H1 (cell line): ENCODE results near the gene LY6G5C. TPM values are rescaled to one million over a fixed set of nuclear protein-coding genes. Genes with fewer than 3 reads are reported as not detected.

ENCODE experiments used
- CTCF ChIA-PET: fragments of 300-600 bp; sonication (Branson Sonifier 250); formaldehyde crosslinking; loops from one replicate; lab custom pipeline; 2021; ENCODE audit not compliant: partially characterized antibody; lab: Charles Lee
- POLR2A ChIA-PET: fragments of 300-600 bp; sonication (Branson Sonifier 250); formaldehyde crosslinking; loops from one replicate; lab custom pipeline; 2021; ENCODE audit warnings: inconsistent platforms; ENCODE audit not compliant: partially characterized antibody; lab: Charles Lee
- DNase-seq, 2 experiments: peaks; one replicate each; pipeline versions ENCODE4 v3.0.0 to v3.0.0-alpha.2; 2010 to 2022; ENCODE audit warnings: low spot score in 2 of 2, low read depth in 1 of 2, mixed read lengths in 1 of 2
- FAIRE-seq: peaks from 2 replicates; lab custom pipeline; 2011; peaks lifted over from hg19 to GRCh38; lab: Jason Lieb, UNC
- H2AFZ ChIP-seq: 2 replicates; pipeline ENCODE4 v1.8.1; 2012; ENCODE audit warnings: low read length, inconsistent platforms
- H2AK5ac ChIP-seq: 2 replicates; pipeline ENCODE4 v1.6.1; 2013; ENCODE audit warnings: low read depth, low read length
- H2BK120ac ChIP-seq: replicated peaks from 2 replicates; pipeline ENCODE3; 2013; ENCODE audit warnings: low read depth, low read length, inconsistent platforms
- H2BK12ac ChIP-seq: 2 replicates; pipeline ENCODE4 v1.6.1; 2013; ENCODE audit warnings: low read depth, low read length
- H2BK15ac ChIP-seq: 2 replicates; pipeline ENCODE4 v1.6.1; 2013; ENCODE audit warnings: low read length
- H2BK20ac ChIP-seq: 2 replicates; pipeline ENCODE4 v1.6.1; 2013; ENCODE audit warnings: low read length
- H2BK5ac ChIP-seq: 2 replicates; pipeline ENCODE4 v1.6.1; 2013; ENCODE audit warnings: low read depth, low read length
- H3K14ac ChIP-seq: 2 replicates; pipeline ENCODE4 v1.6.1; 2013; ENCODE audit warnings: inconsistent platforms; ENCODE audit not compliant: insufficient read length
- H3K18ac ChIP-seq: 2 replicates; pipeline ENCODE4 v1.6.1; 2013; ENCODE audit warnings: low read length; ENCODE audit errors: extremely low read depth
- H3K23ac ChIP-seq: 2 replicates; pipeline ENCODE4 v1.6.1; 2013; ENCODE audit warnings: inconsistent platforms; ENCODE audit not compliant: insufficient read length
- H3K23me2 ChIP-seq: 2 replicates; pipeline ENCODE4 v1.6.1; 2013; ENCODE audit warnings: low read depth, low read length
- H3K27ac ChIP-seq: 2 replicates; pipeline ENCODE4 v1.6.1; 2011; ENCODE audit warnings: low read depth, low read length, inconsistent platforms
- H3K27me3 ChIP-seq, 4 experiments: replicated peaks in 1 of 4; 1 replicate in 1 of 4; 2 replicates in 3 of 4; pipeline versions ENCODE4 v1.6.1 to v1.8.1; 2011 to 2013; ENCODE audit warnings: low read length in 3 of 4, mild to moderate bottlenecking in 3 of 4, inconsistent platforms in 2 of 4, mixed read lengths in 2 of 4, moderate library complexity in 1 of 4; ENCODE audit not compliant: control insufficient read depth in 3 of 4, insufficient read depth in 3 of 4; ENCODE audit errors: extremely low read depth in 1 of 4
- H3K36me3 ChIP-seq, 4 experiments: 2 replicates each; pipeline versions ENCODE4 v1.6.1 to v1.8.1; 2011 to 2013; ENCODE audit warnings: mild to moderate bottlenecking in 4 of 4, low read length in 3 of 4, moderate library complexity in 2 of 4, control low read depth in 1 of 4, inconsistent platforms in 1 of 4; ENCODE audit not compliant: insufficient read depth in 4 of 4, control insufficient read depth in 2 of 4
- H3K4ac ChIP-seq: replicated peaks from 2 replicates; pipeline ENCODE3; 2013; ENCODE audit warnings: low read length, low read depth, mixed read lengths, inconsistent platforms; ENCODE audit not compliant: insufficient read length
- H3K4me1 ChIP-seq, 4 experiments: replicated peaks in 1 of 4; 1 replicate in 1 of 4; 2 replicates in 3 of 4; pipeline versions ENCODE4 v1.6.1 to v1.8.1; 2011 to 2013; ENCODE audit warnings: low read length in 3 of 4, inconsistent platforms in 2 of 4, mixed read lengths in 1 of 4; ENCODE audit not compliant: insufficient read depth in 4 of 4, control insufficient read depth in 3 of 4
- H3K4me2 ChIP-seq, 2 experiments: 2 replicates each; pipeline versions ENCODE4 v1.6.1 to v1.8.1; 2011 to 2013; ENCODE audit warnings: low read depth in 2 of 2, low read length in 2 of 2, control low read depth in 1 of 2, inconsistent platforms in 1 of 2, mild to moderate bottlenecking in 1 of 2; ENCODE audit not compliant: insufficient read depth in 1 of 2
- H3K4me3 ChIP-seq, 4 experiments: fragments of 200-600, 300-600 bp in 1 of 4; sonication (generic), shearing (Covaris generic), sonication (Bioruptor Twin) in 1 of 4; 2 replicates each; pipeline versions ENCODE4 v1.5.1 to v1.8.1; 2011 to 2016; ENCODE audit warnings: low read length in 4 of 4, low read depth in 3 of 4, control low read depth in 2 of 4, inconsistent platforms in 2 of 4, mild to moderate bottlenecking in 2 of 4, mixed read lengths in 1 of 4, moderate library complexity in 1 of 4; ENCODE audit not compliant: insufficient read depth in 2 of 4; ENCODE audit errors: extremely low read depth in 1 of 4
- H3K56ac ChIP-seq: replicated peaks from 2 replicates; pipeline ENCODE3; 2013; ENCODE audit warnings: low read depth, mild to moderate bottlenecking, mixed read lengths, low read length, inconsistent platforms; ENCODE audit not compliant: insufficient read length
- H3K79me1 ChIP-seq: 2 replicates; pipeline ENCODE4 v1.6.1; 2013; ENCODE audit warnings: low read depth, low read length, control low read depth
- H3K79me2 ChIP-seq, 2 experiments: 2 replicates each; pipeline versions ENCODE4 v1.6.1 to v1.8.1; 2012 to 2013; ENCODE audit warnings: low read length in 2 of 2, mild to moderate bottlenecking in 2 of 2, inconsistent platforms in 1 of 2; ENCODE audit not compliant: insufficient read depth in 2 of 2, control insufficient read depth in 1 of 2
- H3K9ac ChIP-seq, 4 experiments: replicated peaks in 1 of 4; 1 replicate in 1 of 4; 2 replicates in 3 of 4; pipeline versions ENCODE4 v1.6.1 to v1.8.1; 2011 to 2013; ENCODE audit warnings: low read depth in 3 of 4, low read length in 3 of 4, control low read depth in 2 of 4, mild to moderate bottlenecking in 2 of 4, moderate library complexity in 2 of 4, inconsistent platforms in 1 of 4; ENCODE audit errors: extremely low read depth in 1 of 4
- H3K9me3 ChIP-seq, 2 experiments: 2 replicates each; pipeline versions ENCODE4 v1.6.1 to v1.8.1; 2012 to 2013; ENCODE audit warnings: mild to moderate bottlenecking in 2 of 2, moderate library complexity in 2 of 2, control low read depth in 1 of 2, inconsistent platforms in 1 of 2, low read depth in 1 of 2, low read length in 1 of 2, mixed read lengths in 1 of 2; ENCODE audit not compliant: insufficient read depth in 2 of 2
- H4K20me1 ChIP-seq, 2 experiments: replicated peaks in 1 of 2; 2 replicates each; pipeline versions ENCODE3 to v1.8.1; 2011 to 2013; ENCODE audit warnings: inconsistent platforms in 2 of 2, low read length in 2 of 2, mild to moderate bottlenecking in 1 of 2; ENCODE audit not compliant: insufficient read depth in 2 of 2, control insufficient read depth in 1 of 2
- H4K5ac ChIP-seq: 2 replicates; pipeline ENCODE4 v1.6.1; 2013; ENCODE audit warnings: low read length, low read depth, mixed read lengths, inconsistent platforms; ENCODE audit not compliant: insufficient read length
- H4K8ac ChIP-seq: 2 replicates; pipeline ENCODE4 v1.8.0; 2013; ENCODE audit warnings: mild to moderate bottlenecking, moderate library complexity, low read length, inconsistent platforms; ENCODE audit not compliant: insufficient read depth; ENCODE audit errors: extremely low read depth
- H4K91ac ChIP-seq: replicated peaks from 2 replicates; pipeline ENCODE3; 2013; ENCODE audit warnings: low read length, mixed read lengths, inconsistent platforms; ENCODE audit not compliant: insufficient read length
- CHD2 ChIP-seq: IDR thresholded peaks from 2 replicates; pipeline ENCODE4 v1.6.1; 2012; ENCODE audit warnings: low read length, improper control_type of control experiment
- FOSL1 ChIP-seq: IDR thresholded peaks from 2 replicates; pipeline ENCODE4 v1.6.1; 2011; ENCODE audit warnings: mild to moderate bottlenecking, low read depth, low read length, moderate library complexity; ENCODE audit not compliant: insufficient read depth
- HDAC2 ChIP-seq, 2 experiments: fragments of 300-600 bp in 1 of 2; sonication (generic) in 1 of 2; IDR thresholded peaks; 2 replicates each; pipeline ENCODE4 v1.6.1; 2011 to 2012; ENCODE audit warnings: low read depth in 2 of 2, low read length in 2 of 2, mild to moderate bottlenecking in 2 of 2, moderate library complexity in 2 of 2, borderline replicate concordance in 1 of 2, inconsistent platforms in 1 of 2
- POLR2AphosphoS5 ChIP-seq: IDR thresholded peaks from 2 replicates; pipeline ENCODE4 v1.6.1; 2011; ENCODE audit warnings: low read depth, low read length
- RBBP5 ChIP-seq: IDR thresholded peaks from 2 replicates; pipeline ENCODE4 v1.7.1; 2012; ENCODE audit warnings: low read depth, mild to moderate bottlenecking, inconsistent platforms, low read length, moderate library complexity, borderline replicate concordance
- RNF2 ChIP-seq: fragments of 200-900, 300-1000 bp; sonication (generic); IDR thresholded peaks from 2 replicates; pipeline ENCODE4 v1.7.1; 2016; ENCODE audit warnings: borderline replicate concordance, low read depth, mild to moderate bottlenecking, antibody characterized with exemption, low read length; ENCODE audit not compliant: poor library complexity, severe bottlenecking; ENCODE audit errors: missing control alignments
- TAF1 ChIP-seq: IDR thresholded peaks from 2 replicates; pipeline ENCODE4 v1.6.1; 2011; ENCODE audit warnings: mild to moderate bottlenecking, low read depth, low read length
- TBP ChIP-seq: IDR thresholded peaks from 2 replicates; pipeline ENCODE4 v1.6.1; 2011; ENCODE audit warnings: low read depth, low read length, improper control_type of control experiment
- TEAD4 ChIP-seq: IDR thresholded peaks from 2 replicates; pipeline ENCODE4 v1.6.1; 2012; ENCODE audit warnings: low read depth, low read length, inconsistent platforms, mixed read lengths
- WGBS, 2 experiments: shearing (Covaris generic) in 1 of 2; methylation state at CpG; one replicate each; pipeline versions ENCODE4 v1.1.6 to v1.1.7; 2013 to 2015; ENCODE audit warnings: low lambda C conversion rate in 2 of 2, mixed read lengths in 2 of 2, inconsistent platforms in 1 of 2, low coverage in 1 of 2, missing lambda C conversion rate in 1 of 2; ENCODE audit not compliant: insufficient replicate concordance in 2 of 2, insufficient coverage in 1 of 2, insufficient read length in 1 of 2; ENCODE audit errors: extremely low coverage in 1 of 2, missing lambda C conversion rate in 1 of 2; 5-methylcytosine and 5-hydroxymethylcytosine counted together
- polyA plus RNA-seq, 7 experiments: library from polyadenylated mRNA; depleted of rRNA in 3 of 7; stranded (reverse) in 5 of 7; unstranded in 2 of 7; fragments of >200 nt in 5 of 7; fragments of 200-250 nt in 2 of 7; gene quantifications; 1 replicate in 5 of 7; 2 replicates in 1 of 7; 4 replicates in 1 of 7; pipeline versions ENCODE4 v1.2.1 to v1.2.3, GENCODE V29; 2011 to 2013; ENCODE audit warnings: missing spikeins in 2 of 7, mixed read lengths in 2 of 7
- total RNA-seq: library from RNA; stranded (reverse); fragmentation: NEBNext Ultra II Directional; extraction: Animal tissue kit (Norgen Biotek cat#: 25700); gene quantifications from 2 replicates; pipeline ENCODE4 v1.2.1, GENCODE V29; 2021
- TF ChIP-seq, protein P1 (sequence below): IDR thresholded peaks from 2 replicates; pipeline ENCODE4 v1.6.1; 2012; ENCODE audit warnings: low read length, inconsistent platforms

The LY6G5C gene
- total and polyA plus RNA-seq, 2 of the 8 experiments (the other 6 are each of a cell fraction or from before 2014, with no cell fraction given) = 1.1 to 1.8 TPM

DNA sequence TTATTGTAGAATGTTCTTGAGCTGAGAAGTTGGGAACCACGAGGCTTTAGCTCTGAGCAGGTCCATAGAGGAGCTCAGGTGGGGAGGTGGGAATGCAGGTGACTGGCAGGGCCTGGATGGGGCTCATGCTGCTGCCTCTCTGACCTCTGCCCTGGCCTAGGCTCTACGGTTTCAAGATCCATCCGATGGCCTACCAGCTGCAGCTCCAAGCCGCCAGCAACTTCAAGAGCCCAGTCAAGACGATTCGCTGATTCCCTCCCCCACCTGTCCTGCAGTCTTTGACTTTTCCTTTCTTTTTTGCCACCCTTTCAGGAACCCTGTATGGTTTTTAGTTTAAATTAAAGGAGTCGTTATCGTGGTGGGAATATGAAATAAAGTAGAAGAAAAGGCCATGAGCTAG lies 11.2 kb downstream of the LY6G5C start, which contains the start of gene LY6G5B:
LY6G5B (plus strand) TSS at position 301 of the 400 bp plus-strand sequence. CDS start 975 bp downstream, outside the sequence.
- H3K9me3 ChIP-seq = peaks cover 0 to 5% of the 10 kb centered on the region in 2 experiments; a peak in 1 of 4 replicates
- no peak within 1 kb of the TSS for H3K9ac ChIP-seq
- H3K4me1 ChIP-seq = peaks cover 0 to 4% (median 1%) of the 10 kb centered on the region in 4 experiments; a peak in 3 of 7 replicates
- no peak within 1 kb of the TSS for H2BK15ac ChIP-seq
- H4K5ac ChIP-seq = no peak within 1 kb of the TSS
- peaks cover 4% of the 10 kb centered on the region; the same call in 1 of the 2 replicates for H3K23me2 ChIP-seq
- ChIA-PET POLR2A (interaction anchor here (0.6 to 25.5 kb wide), 8 partner anchors 9 to 1468 kb away, joined by 3 to 883 read pairs (median 4); partner anchors contain the start of genes AIF1, APOM, BAG6 and C6orf47), CTCF (interaction anchor here (1.1 to 5.0 kb wide), 5 partner anchors 9 to 48 kb away, joined by 3 to 26 read pairs (median 3); partner anchors contain the start of gene C6orf47)
- no peak within 1 kb of the TSS for H3K4me3 ChIP-seq
- H3K4me2 ChIP-seq = no peak within 1 kb of the TSS
- no peak within 1 kb of the TSS for H2BK12ac ChIP-seq
- H2BK5ac ChIP-seq = no peak within 1 kb of the TSS
- H4K91ac ChIP-seq = no peak within 1 kb of the TSS
- H3K27me3 ChIP-seq = no peaks in the 10 kb centered on the region
- H3K36me3 ChIP-seq = peaks cover 25 to 50% (median 46%) of the 10 kb centered on the region in 4 experiments
- H3K4ac ChIP-seq = no peak within 1 kb of the TSS
- H3K56ac ChIP-seq = no peak within 1 kb of the TSS
- peaks cover 7 to 11% of the 10 kb centered on the region in 2 experiments for H4K20me1 ChIP-seq
- H3K18ac ChIP-seq = no peak within 1 kb of the TSS
- H2BK120ac ChIP-seq = no peak within 1 kb of the TSS
- no peak within 1 kb of the TSS for H3K27ac ChIP-seq
- H4K8ac ChIP-seq = no peak within 1 kb of the TSS; the same call in 1 of the 2 replicates
- H2AFZ ChIP-seq = no peak within 1 kb of the TSS
- DNase-seq (no peak), FAIRE-seq (no peak)
- no peak within 1 kb of the TSS for H2BK20ac ChIP-seq
- peaks cover 0 to 23% of the 10 kb centered on the region in 2 experiments; a peak in 2 of 4 replicates for H3K79me2 ChIP-seq
- H3K14ac ChIP-seq = no peak within 1 kb of the TSS
- peaks cover 9% of the 10 kb centered on the region for H3K79me1 ChIP-seq
- H2AK5ac ChIP-seq = no peak within 1 kb of the TSS
- WGBS, 2 experiments = 89% methylated on average over 8 of the region's 8 CpGs; no CpG with 5 or more reads in 1 of the 2 experiments
- H3K23ac ChIP-seq = no peak within 1 kb of the TSS
- TF ChIP-seq RBBP5 (no peak), TBP (no peak), POLR2AphosphoS5 (no peak), RNF2 (no peak), TEAD4 (no peak), TAF1 (no peak), HDAC2 (IDR thresholded peaks at IDR 0.05; ENCODE audit: borderline replicate concordance in 1 of 2, low read depth in 2 of 2, low read length in 2 of 2) (no peak), CHD2 (no peak), FOSL1 (no peak)
- TF ChIP-seq, protein P1, sequence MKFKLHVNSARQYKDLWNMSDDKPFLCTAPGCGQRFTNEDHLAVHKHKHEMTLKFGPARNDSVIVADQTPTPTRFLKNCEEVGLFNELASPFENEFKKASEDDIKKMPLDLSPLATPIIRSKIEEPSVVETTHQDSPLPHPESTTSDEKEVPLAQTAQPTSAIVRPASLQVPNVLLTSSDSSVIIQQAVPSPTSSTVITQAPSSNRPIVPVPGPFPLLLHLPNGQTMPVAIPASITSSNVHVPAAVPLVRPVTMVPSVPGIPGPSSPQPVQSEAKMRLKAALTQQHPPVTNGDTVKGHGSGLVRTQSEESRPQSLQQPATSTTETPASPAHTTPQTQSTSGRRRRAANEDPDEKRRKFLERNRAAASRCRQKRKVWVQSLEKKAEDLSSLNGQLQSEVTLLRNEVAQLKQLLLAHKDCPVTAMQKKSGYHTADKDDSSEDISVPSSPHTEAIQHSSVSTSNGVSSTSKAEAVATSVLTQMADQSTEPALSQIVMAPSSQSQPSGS = no peak
